Measurements from ENCODE around the gene SCNN1A. TPM values are rescaled to one million over a fixed set of nuclear protein-coding genes. Genes with fewer than 3 reads are reported as not detected.
A peak's percentile ranks its signal among the peaks of the same experiment; 100 is the strongest.

The SCNN1A gene
- total and polyA plus RNA-seq, 8 donors, result 16.6 to 486 (median 166) TPM

DNA sequence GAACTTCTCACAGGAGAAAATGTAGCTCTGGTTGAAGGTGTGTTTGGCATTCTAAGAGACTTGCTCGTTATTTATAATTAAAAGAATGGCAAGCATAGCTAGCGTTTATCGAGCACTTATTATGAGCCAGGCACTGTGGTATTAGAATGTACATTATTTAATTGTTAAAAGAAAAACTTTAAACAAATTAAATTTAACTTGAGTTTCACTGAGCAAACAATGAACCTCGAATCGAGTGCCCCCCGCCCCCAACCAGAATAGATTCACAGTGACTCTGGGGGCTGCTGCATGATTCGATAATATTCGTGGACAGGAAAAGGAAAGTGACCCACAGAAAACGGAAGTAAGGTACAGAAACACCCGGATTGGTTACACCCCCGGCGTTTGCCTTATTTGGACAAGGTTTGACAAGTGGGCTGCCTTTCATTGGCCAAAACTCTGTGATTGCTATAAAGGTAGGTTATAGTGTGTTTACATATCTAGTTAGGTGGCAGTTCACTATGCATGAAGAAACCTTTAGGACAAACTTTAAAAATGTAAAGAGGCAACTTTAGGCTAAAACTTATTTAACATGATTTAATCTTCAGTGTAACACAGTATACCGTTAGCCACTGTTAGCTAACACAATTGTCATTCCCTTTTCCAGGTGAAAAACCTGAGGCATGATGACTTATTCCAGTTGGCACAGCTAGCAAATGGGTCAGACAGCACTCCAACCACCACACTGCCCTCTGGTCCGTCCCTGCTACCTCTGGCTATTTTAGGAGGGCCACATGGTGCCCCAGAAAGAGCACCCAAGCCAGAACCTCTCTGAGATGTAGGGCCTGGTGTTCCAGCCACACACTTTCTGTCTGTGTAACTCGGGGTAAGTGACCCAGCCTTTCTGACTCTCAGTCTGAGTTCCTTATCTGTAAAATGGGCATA is 7.1 kb downstream of the SCNN1A start:
- DNase-seq, result no peak
- H3K27ac ChIP-seq, result peak overlapping the region in 4 of 5 donors; percentile 32 to 95 (median 60)

DNA sequence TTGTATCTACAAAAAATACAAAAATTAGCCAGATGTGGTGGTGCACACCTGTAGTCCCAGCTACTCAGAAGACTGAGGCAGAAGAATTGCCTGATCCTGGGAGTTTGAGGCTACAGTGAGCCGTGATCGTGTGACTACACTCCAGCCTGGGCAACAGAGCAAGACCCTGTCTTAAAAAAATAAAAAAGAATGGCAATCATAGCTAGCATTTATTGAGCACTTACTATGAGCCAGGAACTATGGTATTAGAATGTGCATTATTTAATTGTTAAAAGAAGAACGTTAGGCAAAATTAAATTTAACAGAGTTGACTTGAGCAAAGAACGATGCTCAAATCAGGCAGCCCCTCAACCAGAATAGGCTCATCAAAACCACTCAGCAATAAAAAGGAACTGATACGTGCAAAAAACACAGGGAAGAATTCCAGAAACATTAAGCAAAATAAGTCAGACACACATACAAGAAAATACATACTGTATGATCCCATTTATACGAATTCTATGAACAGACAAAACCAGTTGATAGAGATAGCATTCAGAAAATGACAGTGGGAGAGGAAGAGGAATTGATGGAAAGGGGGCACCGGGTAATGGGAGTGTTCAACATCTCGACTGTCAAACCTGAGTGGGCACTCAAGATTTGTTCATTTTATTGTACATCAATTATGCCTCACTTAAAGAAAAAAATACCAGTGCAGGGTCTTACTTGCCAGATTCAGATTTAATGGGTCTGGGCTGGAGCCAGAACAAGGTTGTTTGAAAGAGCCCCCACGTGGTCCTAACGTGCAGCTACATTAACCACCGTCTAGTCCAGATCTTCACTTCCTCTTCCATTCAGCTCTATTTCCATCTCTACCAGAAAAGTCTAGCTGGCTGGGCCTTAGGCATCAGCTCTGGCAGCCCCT is 8.0 kb downstream of the SCNN1A start:
- TF ChIP-seq POLR2A (IDR thresholded peaks at IDR 0.05), result no peak
- no peak for TF ChIP-seq EP300 (IDR thresholded peaks at IDR 0.05)
- H3K27me3 ChIP-seq, result no peaks in the 10 kb centered on the region
- peaks cover 32 to 78% (median 55%) of the 10 kb centered on the region in 4 donors for H3K4me1 ChIP-seq
- H3K9me3 ChIP-seq, result no peaks in the 10 kb centered on the region
- no peak overlapping the region for H3K4me3 ChIP-seq
- intact Hi-C loops (cut with DNase I; ENCODE audit: low total_unique reads), result no loop called here
- peak overlapping the region in 4 of 5 donors; percentile 32 to 95 (median 60) for H3K27ac ChIP-seq
- WGBS, 5 donors, result 58 to 63% (median 60%) methylated on average over 11 of the region's 11 CpGs
- DNase-seq, result peak in 1 of 2 donors; percentile 67
- H3K36me3 ChIP-seq, result no peaks in the 10 kb centered on the region

More for the DNA sequence above, 7.1 kb downstream of the SCNN1A start:
- TF ChIP-seq POLR2AphosphoS5 (IDR thresholded peaks at IDR 0.05) (no peak), EP300 (IDR thresholded peaks at IDR 0.05) (no peak), POLR2A (IDR thresholded peaks at IDR 0.05) (no peak)
- TF ChIP-seq, protein P1, sequence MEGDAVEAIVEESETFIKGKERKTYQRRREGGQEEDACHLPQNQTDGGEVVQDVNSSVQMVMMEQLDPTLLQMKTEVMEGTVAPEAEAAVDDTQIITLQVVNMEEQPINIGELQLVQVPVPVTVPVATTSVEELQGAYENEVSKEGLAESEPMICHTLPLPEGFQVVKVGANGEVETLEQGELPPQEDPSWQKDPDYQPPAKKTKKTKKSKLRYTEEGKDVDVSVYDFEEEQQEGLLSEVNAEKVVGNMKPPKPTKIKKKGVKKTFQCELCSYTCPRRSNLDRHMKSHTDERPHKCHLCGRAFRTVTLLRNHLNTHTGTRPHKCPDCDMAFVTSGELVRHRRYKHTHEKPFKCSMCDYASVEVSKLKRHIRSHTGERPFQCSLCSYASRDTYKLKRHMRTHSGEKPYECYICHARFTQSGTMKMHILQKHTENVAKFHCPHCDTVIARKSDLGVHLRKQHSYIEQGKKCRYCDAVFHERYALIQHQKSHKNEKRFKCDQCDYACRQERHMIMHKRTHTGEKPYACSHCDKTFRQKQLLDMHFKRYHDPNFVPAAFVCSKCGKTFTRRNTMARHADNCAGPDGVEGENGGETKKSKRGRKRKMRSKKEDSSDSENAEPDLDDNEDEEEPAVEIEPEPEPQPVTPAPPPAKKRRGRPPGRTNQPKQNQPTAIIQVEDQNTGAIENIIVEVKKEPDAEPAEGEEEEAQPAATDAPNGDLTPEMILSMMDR (IDR thresholded peaks at IDR 0.05), result no peak
- intact Hi-C loops (cut with DNase I; ENCODE audit: low total_unique reads), result no loop called here
- WGBS, 5 donors, result 52 to 68% (median 58%) methylated on average over 15 of the region's 15 CpGs
- H3K4me3 ChIP-seq, result no peak overlapping the region
- H3K4me1 ChIP-seq, result peaks cover 23 to 77% (median 49%) of the 10 kb centered on the region in 4 donors
- no peaks in the 10 kb centered on the region for H3K9me3 ChIP-seq
- no peaks in the 10 kb centered on the region for H3K27me3 ChIP-seq
- H3K36me3 ChIP-seq, result no peaks in the 10 kb centered on the region

DNA sequence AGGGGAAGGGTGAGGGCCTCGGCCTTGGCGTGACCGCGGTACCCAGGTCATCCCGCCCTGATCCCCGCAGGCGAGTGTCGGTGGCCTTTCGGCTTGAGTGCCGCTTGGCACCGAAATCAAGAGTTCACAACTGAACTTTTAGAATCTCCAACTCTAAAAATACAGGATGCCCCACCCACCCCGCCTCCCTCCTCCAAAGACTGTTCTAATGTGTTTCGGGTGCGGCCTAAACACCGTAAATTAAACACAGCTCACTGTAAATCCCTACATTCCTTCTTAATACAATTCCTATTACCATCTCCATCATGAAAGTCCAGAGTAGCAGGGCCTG is 11.4 kb downstream of the SCNN1A start:
- H3K36me3 ChIP-seq, result peaks cover 0 to 20% (median 9%) of the 10 kb centered on the region in 4 donors
- no peaks in the 10 kb centered on the region for H3K9me3 ChIP-seq
- H3K4me1 ChIP-seq, result peaks cover 24 to 66% (median 49%) of the 10 kb centered on the region in 4 donors
- DNase-seq, result no peak
- no peaks in the 10 kb centered on the region for H3K27me3 ChIP-seq
- H3K4me3 ChIP-seq, result peak overlapping the region; percentile 44 to 59 (median 56)
- 8 to 50% (median 14%) methylated on average over 15 of the region's 15 CpGs for WGBS, 5 donors
- TF ChIP-seq POLR2AphosphoS5 (IDR thresholded peaks at IDR 0.05), result no peak
- no peak for TF ChIP-seq EP300 (IDR thresholded peaks at IDR 0.05)
- TF ChIP-seq POLR2A (IDR thresholded peaks at IDR 0.05), result no peak
- TF ChIP-seq, protein P1 (IDR thresholded peaks at IDR 0.05), result no peak
- intact Hi-C loops (cut with DNase I; ENCODE audit: low total_unique reads), result no loop called here
- H3K27ac ChIP-seq, result peak overlapping the region; percentile 90 to 98 (median 94)

DNA sequence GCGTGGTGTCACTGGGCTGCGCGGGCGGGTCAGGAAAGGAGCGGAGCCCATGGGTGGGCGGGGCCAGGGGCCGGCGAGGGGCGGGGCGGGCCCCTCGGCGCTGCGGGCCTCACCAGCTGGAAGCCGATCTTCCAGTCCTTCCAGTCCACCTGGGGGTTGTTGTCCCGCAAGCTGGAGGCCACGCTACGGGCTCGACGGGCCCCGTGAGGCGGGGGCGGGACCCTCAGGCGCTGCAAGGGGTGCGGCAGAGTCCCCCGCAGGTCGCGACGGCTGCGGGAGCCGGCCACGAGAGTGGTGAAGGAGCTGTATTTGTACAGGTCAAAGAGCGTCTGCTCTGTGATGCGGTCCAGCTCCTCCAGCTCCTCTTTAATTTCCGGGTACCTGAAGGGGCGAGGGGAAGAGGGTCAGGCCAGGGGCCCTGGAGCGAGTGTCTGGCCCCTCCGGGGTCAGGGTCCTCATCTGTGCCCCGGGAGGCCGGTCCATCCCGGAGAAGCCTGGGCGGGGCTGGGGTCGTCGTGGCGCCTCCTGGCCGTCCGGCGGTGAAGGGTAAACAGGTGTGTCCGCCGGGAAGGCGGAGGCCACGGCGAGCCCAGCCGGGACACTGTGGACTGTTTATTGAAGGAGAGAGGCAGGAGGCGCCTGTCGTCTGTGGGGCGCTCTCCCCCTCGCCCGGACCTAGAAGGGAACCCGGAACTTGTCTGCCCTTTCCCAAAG is 11.9 kb downstream of the SCNN1A start:
- Histone ChIP-seq H3K36me3 (peaks cover 0 to 20% (median 10%) of the 10 kb centered on the region in 4 donors), H3K9me3 (no peaks in the 10 kb centered on the region), H3K4me1 (peaks cover 24 to 61% (median 45%) of the 10 kb centered on the region in 4 donors), H3K27ac (peak overlapping the region; percentile 90 to 98 (median 94)), H3K27me3 (no peaks in the 10 kb centered on the region), H3K4me3 (peak overlapping the region; percentile 44 to 59 (median 56))
- intact Hi-C loops (cut with DNase I; ENCODE audit: low total_unique reads), result no loop called here
- peak; percentile 84 to 95 for DNase-seq
- 1 to 6% (median 2%) methylated on average over 25 to 59 of the region's 59 CpGs for WGBS, 5 donors
- TF ChIP-seq POLR2AphosphoS5 (IDR thresholded peaks at IDR 0.05) (peak; percentile 14 to 74 (median 66)), POLR2A (IDR thresholded peaks at IDR 0.05) (no peak)
